ENCODE results near the gene FRMD8. TPM values are rescaled to one million over a fixed set of nuclear protein-coding genes. Genes with fewer than 3 reads are reported as not detected.
A peak's percentile ranks its signal among the peaks of the same experiment; 100 is the strongest.

FRMD8 gene
- total and polyA plus RNA-seq, 2 donors (not counting 3 experiments of a cell fraction or from before 2014, with no cell fraction given): 36.4 to 53.9 TPM

- DNase-seq (ENCODE audit: low read depth, low spot score) (no peak), FAIRE-seq (no peak)
- TF ChIP-seq EZH2 (IDR thresholded peaks at IDR 0.05; ENCODE audit: borderline replicate concordance, low read depth, low read length, severe bottlenecking) (no peak), JUN (IDR thresholded peaks at IDR 0.05; ENCODE audit: borderline replicate concordance, insufficient read depth, insufficient read length, low read depth) (no peak), FOS (IDR thresholded peaks at IDR 0.05; ENCODE audit: borderline replicate concordance, insufficient read depth, low read length) (no peak), GATA2 (IDR thresholded peaks at IDR 0.05; ENCODE audit: insufficient read depth, insufficient read length, low read depth, low read length) (no peak), MAX (IDR thresholded peaks at IDR 0.05; ENCODE audit: insufficient read depth, insufficient read length) (no peak), POLR2A (IDR thresholded peaks at IDR 0.05; ENCODE audit: low read depth, low read length) (no peak), POLR2AphosphoS5 (IDR thresholded peaks at IDR 0.05; ENCODE audit: insufficient read depth, low read depth, low read length) (no peak)
- H3K9me3 ChIP-seq (replicated peaks; ENCODE audit: control insufficient read depth, insufficient read depth, low read length): no peaks in the 10 kb centered on the region
- H3K9me1 ChIP-seq (replicated peaks; ENCODE audit: control insufficient read depth, extremely low read depth, insufficient read depth, low read length): no peaks in the 10 kb centered on the region
- no TSS peak for BruUV-seq (replicated peaks)
- H4K20me1 ChIP-seq (replicated peaks; ENCODE audit: control insufficient read depth, extremely low read depth, insufficient read depth, low read length): no peaks in the 10 kb centered on the region
- intact Hi-C loops (cut with micrococcal nuclease): no loop called here
- no peaks in the 10 kb centered on the region for H3K27me3 ChIP-seq (ENCODE audit: control insufficient read depth in 2 of 2, insufficient read depth in 2 of 2, low read length in 2 of 2)
- peaks cover 6 to 18% of the 10 kb centered on the region in 2 experiments for H3K36me3 ChIP-seq (ENCODE audit: control insufficient read depth in 2 of 2, extremely low read depth in 1 of 2, insufficient read depth in 2 of 2, low read length in 2 of 2)
- H3K4me2 ChIP-seq (ENCODE audit: insufficient read depth, low read length): peak overlapping the region; percentile 12
- no peak overlapping the region for H2AFZ ChIP-seq (ENCODE audit: low read depth, low read length)
- ChIA-PET CTCF (interaction anchor here (2.9 kb wide), 1 partner anchor 27 kb away, joined by 9 read pairs; no protein-coding TSS in a partner anchor), POLR2A (no interaction called here)
- dilution Hi-C loops (cut with MboI; ENCODE audit: extremely low pct_ligation_motif_present, low sequenced_read_pairs): no loop called here
- no peak overlapping the region for H3K4me3 ChIP-seq (replicated peaks in 1 of 3; ENCODE audit: insufficient read depth in 1 of 3, low read depth in 1 of 3, low read length in 3 of 3)
- no peak overlapping the region for H3K9ac ChIP-seq (replicated peaks; ENCODE audit: extremely low read depth, insufficient read depth, low read length)
- H3K4me1 ChIP-seq (ENCODE audit: control insufficient read depth, extremely low read depth, insufficient read depth, low read length): peaks cover 54% of the 10 kb centered on the region
- peaks cover 67% of the 10 kb centered on the region for H3K79me2 ChIP-seq (ENCODE audit: control insufficient read depth, insufficient read depth, low read length)
- H3K27ac ChIP-seq (ENCODE audit: insufficient read depth, low read depth, low read length): peak overlapping the region; percentile 48
Measured at GRCh38 chr11:65389294-65389980, 3.0 kb downstream of the FRMD8 start.
